Measurements from ENCODE around the gene EIF4E3. TPM values are rescaled to one million over a fixed set of nuclear protein-coding genes. Genes with fewer than 3 reads are reported as not detected.

Gene EIF4E3
- total RNA-seq, 4 donors from 2014 or later: 7.4 to 16.2 (median 10.2) TPM

DNA sequence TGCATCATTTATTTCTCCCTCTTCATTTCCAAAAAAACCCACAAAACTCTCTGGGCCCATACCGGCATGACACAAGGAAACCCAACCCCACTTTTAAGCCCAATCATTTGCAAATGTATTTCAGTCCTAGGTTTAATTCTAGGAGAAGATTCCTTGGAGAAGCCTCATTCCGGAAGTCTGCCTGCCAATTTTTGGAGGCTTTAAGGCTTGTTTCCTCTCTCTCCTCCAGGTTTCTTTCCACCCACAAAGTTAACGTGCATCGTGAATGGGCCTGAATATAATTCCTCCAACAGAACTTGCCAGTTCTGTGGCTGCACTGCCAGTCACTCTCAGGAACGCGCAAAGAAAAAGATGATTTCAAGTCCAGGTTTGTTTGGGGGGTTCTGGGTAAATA, 71.8 kb downstream of the EIF4E3 start:
- Histone ChIP-seq H3K4me3 (no peak overlapping the region), H3K27ac (peak overlapping the region in 1 of 4 donors; percentile 14), H3K4me1 (peaks cover 0 to 28% (median 1%) of the 10 kb centered on the region in 3 donors), H3K9me3 (no peaks in the 10 kb centered on the region), H3K36me3 (no peaks in the 10 kb centered on the region), H3K27me3 (no peaks in the 10 kb centered on the region)
- TF ChIP-seq POLR2A (IDR thresholded peaks at IDR 0.05): no peak
- TF ChIP-seq, protein P1, sequence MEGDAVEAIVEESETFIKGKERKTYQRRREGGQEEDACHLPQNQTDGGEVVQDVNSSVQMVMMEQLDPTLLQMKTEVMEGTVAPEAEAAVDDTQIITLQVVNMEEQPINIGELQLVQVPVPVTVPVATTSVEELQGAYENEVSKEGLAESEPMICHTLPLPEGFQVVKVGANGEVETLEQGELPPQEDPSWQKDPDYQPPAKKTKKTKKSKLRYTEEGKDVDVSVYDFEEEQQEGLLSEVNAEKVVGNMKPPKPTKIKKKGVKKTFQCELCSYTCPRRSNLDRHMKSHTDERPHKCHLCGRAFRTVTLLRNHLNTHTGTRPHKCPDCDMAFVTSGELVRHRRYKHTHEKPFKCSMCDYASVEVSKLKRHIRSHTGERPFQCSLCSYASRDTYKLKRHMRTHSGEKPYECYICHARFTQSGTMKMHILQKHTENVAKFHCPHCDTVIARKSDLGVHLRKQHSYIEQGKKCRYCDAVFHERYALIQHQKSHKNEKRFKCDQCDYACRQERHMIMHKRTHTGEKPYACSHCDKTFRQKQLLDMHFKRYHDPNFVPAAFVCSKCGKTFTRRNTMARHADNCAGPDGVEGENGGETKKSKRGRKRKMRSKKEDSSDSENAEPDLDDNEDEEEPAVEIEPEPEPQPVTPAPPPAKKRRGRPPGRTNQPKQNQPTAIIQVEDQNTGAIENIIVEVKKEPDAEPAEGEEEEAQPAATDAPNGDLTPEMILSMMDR (IDR thresholded peaks at IDR 0.05): no peak
- whole genome bisulfite sequencing, 2 donors: 70 to 76% methylated on average over 6 of the region's 6 CpGs
- DNase-seq: no peak
- intact Hi-C loops (cut with DNase I): no loop called here

DNA sequence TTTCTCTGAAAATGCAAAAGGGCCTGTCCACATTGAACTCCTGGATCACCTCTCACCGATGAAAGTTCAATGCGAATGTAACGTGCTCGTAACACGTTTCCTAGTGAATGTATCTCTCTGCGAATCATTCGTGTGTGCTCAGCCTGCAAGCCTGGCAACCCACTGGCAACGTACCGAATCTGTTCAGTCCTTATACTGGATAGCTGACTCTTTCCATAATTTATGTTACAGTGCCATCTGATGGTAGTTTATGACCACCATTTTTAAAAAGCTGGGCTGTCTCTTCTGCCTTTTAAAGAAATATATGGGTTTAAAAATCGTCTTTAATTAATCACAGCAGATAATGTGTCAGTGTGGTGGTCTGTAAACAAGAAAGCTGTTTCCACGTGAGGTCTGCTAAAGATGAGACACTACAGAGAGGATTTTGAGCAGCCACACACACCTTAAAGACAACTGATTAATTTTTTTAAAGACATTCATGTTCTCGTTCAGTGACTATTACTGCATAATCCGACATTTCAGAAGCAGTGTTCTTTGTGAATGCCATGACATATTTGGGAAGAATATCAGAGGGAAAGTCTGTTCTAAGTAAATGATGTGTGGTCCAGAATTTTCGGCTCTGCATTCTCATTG, 72.3 kb downstream of the EIF4E3 start:
- 26% methylated on average over 14 of the region's 14 CpGs for WGBS, 2 donors
- no peaks in the 10 kb centered on the region for H3K9me3 ChIP-seq
- TF ChIP-seq POLR2A (IDR thresholded peaks at IDR 0.05): no peak
- TF ChIP-seq, protein P1 (IDR thresholded peaks at IDR 0.05): peak in 5 of 6 experiments; percentile 46 to 65 (median 48)
- no peaks in the 10 kb centered on the region for H3K27me3 ChIP-seq
- H3K4me1 ChIP-seq: peaks cover 0 to 23% (median 0%) of the 10 kb centered on the region in 3 donors
- H3K27ac ChIP-seq: peak overlapping the region in 2 of 4 donors; percentile 5 to 14
- intact Hi-C loops (cut with DNase I): no loop called here
- peak overlapping the region in 1 of 4 donors; percentile 28 for H3K4me3 ChIP-seq
- H3K36me3 ChIP-seq: no peaks in the 10 kb centered on the region
- no peak for DNase-seq

DNA sequence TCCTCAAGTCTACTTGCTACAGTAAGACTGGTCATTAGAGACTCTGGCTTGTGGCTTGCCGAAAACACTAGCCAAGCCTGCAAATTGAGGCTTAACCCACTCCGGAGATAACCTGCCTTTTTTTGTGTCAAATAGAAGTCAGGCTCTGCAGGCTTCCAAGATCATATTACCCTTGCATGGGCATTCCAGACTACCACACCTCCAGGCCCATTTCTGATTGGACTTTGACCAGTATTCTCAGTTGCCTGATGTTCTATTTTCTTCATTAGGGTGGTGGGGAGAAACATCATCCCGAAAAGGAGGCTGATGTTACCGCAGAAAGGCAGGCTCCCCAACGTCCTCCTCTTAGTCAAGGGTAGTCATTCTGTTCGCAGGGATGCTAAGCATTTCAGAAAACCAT, 73.6 kb downstream of the EIF4E3 start:
- 84 to 87% methylated on average over 6 of the region's 6 CpGs for WGBS, 2 donors
- Histone ChIP-seq H3K9me3 (no peaks in the 10 kb centered on the region), H3K4me3 (no peak overlapping the region), H3K36me3 (no peaks in the 10 kb centered on the region), H3K27ac (no peak overlapping the region), H3K4me1 (peaks cover 0 to 14% (median 0%) of the 10 kb centered on the region in 3 donors), H3K27me3 (no peaks in the 10 kb centered on the region)
- no peak for DNase-seq
- TF ChIP-seq, protein P1 (IDR thresholded peaks at IDR 0.05): no peak
- TF ChIP-seq POLR2A (IDR thresholded peaks at IDR 0.05): no peak
- intact Hi-C loops (cut with DNase I): no loop called here

DNA sequence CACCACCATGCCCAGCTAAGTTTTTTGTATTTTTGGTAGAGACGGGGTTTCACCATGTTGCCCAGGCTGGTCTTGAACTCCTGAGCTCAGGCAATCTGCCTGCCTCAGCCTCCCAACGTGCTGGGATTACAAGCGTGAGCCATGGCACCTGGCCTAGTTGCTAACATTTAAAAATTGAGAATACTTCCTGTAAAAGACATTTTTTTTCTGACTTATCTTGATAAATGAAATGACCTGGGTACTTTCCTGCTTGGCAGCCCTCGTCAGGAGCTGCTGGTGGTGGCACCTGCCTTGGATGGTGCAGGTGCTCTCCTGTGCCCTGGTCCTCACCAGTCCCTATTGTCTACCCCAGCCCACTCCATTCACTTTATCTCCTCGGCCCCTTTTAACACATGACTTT, 74.8 kb downstream of the EIF4E3 start:
- no peaks in the 10 kb centered on the region for H3K36me3 ChIP-seq
- no peaks in the 10 kb centered on the region for H3K9me3 ChIP-seq
- H3K4me1 ChIP-seq: peaks cover 0 to 14% (median 0%) of the 10 kb centered on the region in 3 donors
- no peak overlapping the region for H3K27ac ChIP-seq
- 69 to 80% methylated on average over 4 to 5 of the region's 5 CpGs for WGBS, 2 donors
- H3K27me3 ChIP-seq: no peaks in the 10 kb centered on the region
- DNase-seq: no peak
- TF ChIP-seq, protein P1 (IDR thresholded peaks at IDR 0.05): no peak
- no peak for TF ChIP-seq POLR2A (IDR thresholded peaks at IDR 0.05)
- no peak overlapping the region for H3K4me3 ChIP-seq
- intact Hi-C loops (cut with DNase I): no loop called here

- no peaks in the 10 kb centered on the region for H3K9me3 ChIP-seq
- 73 to 86% methylated on average over 6 of the region's 6 CpGs for WGBS, 2 donors
- intact Hi-C loops (cut with DNase I): no loop called here
- no peak for DNase-seq
- H3K4me1 ChIP-seq: peaks cover 0 to 14% (median 0%) of the 10 kb centered on the region in 3 donors
- no peaks in the 10 kb centered on the region for H3K36me3 ChIP-seq
- TF ChIP-seq, protein P1 (IDR thresholded peaks at IDR 0.05): no peak
- TF ChIP-seq POLR2A (IDR thresholded peaks at IDR 0.05): no peak
- no peak overlapping the region for H3K4me3 ChIP-seq
- H3K27ac ChIP-seq: no peak overlapping the region
- no peaks in the 10 kb centered on the region for H3K27me3 ChIP-seq
Measured at GRCh38 chr3:71649757-71650156, 75.4 kb downstream of the EIF4E3 start.
